WTC11 (cell line): Measurements from ENCODE around the gene NSMF. TPM values are rescaled to one million over a fixed set of nuclear protein-coding genes. Genes with fewer than 3 reads are reported as not detected.

Source experiments
- ATAC-seq: fragments of 200-7000 bp; cut with Tn5 transposase; 2 replicates; pipeline ENCODE4 v1.10.0; 2021; ENCODE audit warnings: mild to moderate bottlenecking, moderate library complexity
- Bru-seq: library from RNA; stranded (reverse); fragments of 400-500 nt; gene quantifications from one replicate; lab custom pipeline; 2021; lab: Mats Ljungman, UMichigan
- CTCF ChIA-PET: fragments of 300-600 bp; sonication (Branson Sonifier 250); formaldehyde crosslinking; loops from one replicate; lab custom pipeline; 2021; ENCODE audit warnings: antibody characterized with exemption; lab: Charles Lee
- POLR2A ChIA-PET: fragments of 350-600 bp; sonication (Branson Sonifier 250); formaldehyde crosslinking; loops from one replicate; lab custom pipeline; 2021; ENCODE audit warnings: antibody characterized with exemption; lab: Charles Lee
- DNase-seq: peaks from one replicate; pipeline ENCODE4 v3.0.0; 2021; ENCODE audit warnings: low spot score
- H3K27ac Mint-ChIP-seq: 2 replicates; pipeline ENCODE4 v1.8.0; 2021; ENCODE audit warnings: mixed read lengths
- H3K27me3 Mint-ChIP-seq: 2 replicates; pipeline ENCODE4 v1.8.0; 2021; ENCODE audit warnings: low read depth, mild to moderate bottlenecking, moderate library complexity, mixed read lengths
- H3K36me3 Mint-ChIP-seq: 2 replicates; pipeline ENCODE4 v1.8.0; 2021; ENCODE audit warnings: mixed read lengths
- H3K4me1 Mint-ChIP-seq: 2 replicates; pipeline ENCODE4 v1.8.0; 2022; ENCODE audit warnings: mixed read lengths
- H3K4me3 Mint-ChIP-seq: 2 replicates; pipeline ENCODE4 v1.8.0; 2021; ENCODE audit warnings: mild to moderate bottlenecking, moderate library complexity, mixed read lengths
- H3K9me3 Mint-ChIP-seq: 2 replicates; pipeline ENCODE4 v1.8.0; 2021; ENCODE audit warnings: mixed read lengths
- FOXP1 ChIP-seq: sonication (generic); formaldehyde crosslinking; IDR thresholded peaks from 2 replicates; pipeline ENCODE4 v1.8.0; 2022; ENCODE audit warnings: missing genetic modification reagents, mild to moderate bottlenecking, moderate library complexity, borderline replicate concordance
- HMGA2 ChIP-seq: fragments of 250-450 bp; sonication (Bioruptor Pico); IDR thresholded peaks from 2 replicates; pipeline ENCODE4 v1.4.0; 2021; ENCODE audit warnings: mild to moderate bottlenecking, moderate library complexity
- KAT7 ChIP-seq: sonication (generic); formaldehyde crosslinking; IDR thresholded peaks from 2 replicates; pipeline ENCODE4 v1.8.1; 2023; ENCODE audit warnings: missing genetic modification reagents, mild to moderate bottlenecking, borderline replicate concordance
- NFE2L1 ChIP-seq: sonication (generic); formaldehyde crosslinking; IDR thresholded peaks from 2 replicates; pipeline ENCODE4 v1.8.1; 2023; ENCODE audit warnings: missing genetic modification reagents
- NR1H2 ChIP-seq: sonication (generic); formaldehyde crosslinking; IDR thresholded peaks from 2 replicates; pipeline ENCODE4 v1.9.0; 2021; ENCODE audit warnings: mild to moderate bottlenecking, moderate library complexity, missing genetic modification reagents
- SOX15 ChIP-seq: fragments of 250-450 bp; sonication (Bioruptor Pico); IDR thresholded peaks from 2 replicates; pipeline ENCODE4 v1.9.0; 2021; ENCODE audit warnings: mild to moderate bottlenecking
- SP1 ChIP-seq: sonication (generic); formaldehyde crosslinking; conservative IDR thresholded peaks from 2 replicates; pipeline ENCODE4 v1.8.1; 2022; ENCODE audit warnings: missing genetic modification reagents
- TCF7 ChIP-seq: sonication (generic); formaldehyde crosslinking; IDR thresholded peaks from 2 replicates; pipeline ENCODE4 v1.8.0; 2022; ENCODE audit warnings: mild to moderate bottlenecking, low read depth, missing genetic modification reagents, moderate library complexity
- TEAD1 ChIP-seq: sonication (generic); formaldehyde crosslinking; IDR thresholded peaks from 2 replicates; pipeline ENCODE4 v1.8.0; 2022; ENCODE audit warnings: mild to moderate bottlenecking, missing genetic modification reagents
- USF1 ChIP-seq: sonication (generic); formaldehyde crosslinking; IDR thresholded peaks from 2 replicates; pipeline ENCODE4 v1.8.0; 2022; ENCODE audit warnings: mild to moderate bottlenecking, missing genetic modification reagents
- USF2 ChIP-seq: sonication (generic); formaldehyde crosslinking; IDR thresholded peaks from 2 replicates; pipeline ENCODE4 v1.8.1; 2023; ENCODE audit warnings: mild to moderate bottlenecking, missing genetic modification reagents, moderate library complexity
- ZBTB21 ChIP-seq: sonication (generic); formaldehyde crosslinking; IDR thresholded peaks from 2 replicates; pipeline ENCODE4 v1.8.1; 2023; ENCODE audit warnings: mild to moderate bottlenecking, missing genetic modification reagents, borderline replicate concordance
- ZNF138 ChIP-seq: sonication (generic); formaldehyde crosslinking; conservative IDR thresholded peaks from 2 replicates; pipeline ENCODE4 v1.8.1; 2022; ENCODE audit warnings: mild to moderate bottlenecking, moderate library complexity, missing genetic modification reagents
- ZNF219 ChIP-seq: sonication (generic); formaldehyde crosslinking; IDR thresholded peaks from 2 replicates; pipeline ENCODE4 v1.8.0; 2023; ENCODE audit warnings: missing genetic modification reagents, mild to moderate bottlenecking, borderline replicate concordance
- ZNF232 ChIP-seq: sonication (generic); formaldehyde crosslinking; IDR thresholded peaks from 2 replicates; pipeline ENCODE4 v1.8.0; 2022; ENCODE audit warnings: mild to moderate bottlenecking, missing genetic modification reagents
- ZNF263 ChIP-seq: sonication (generic); formaldehyde crosslinking; IDR thresholded peaks from 2 replicates; pipeline ENCODE4 v1.8.1; 2022; ENCODE audit warnings: low read depth, mild to moderate bottlenecking, moderate library complexity, missing genetic modification reagents
- ZNF671 ChIP-seq: fragments of 250-450 bp; sonication (Bioruptor Pico); IDR thresholded peaks from 2 replicates; pipeline ENCODE4 v1.8.0; 2021; ENCODE audit warnings: mild to moderate bottlenecking
- ZSCAN18 ChIP-seq: fragments of 250-450 bp; sonication (Bioruptor Pico); IDR thresholded peaks from 2 replicates; pipeline ENCODE4 v2.1.2; 2022; ENCODE audit warnings: mild to moderate bottlenecking, moderate library complexity
- long read RNA-seq, 3 experiments: library from RNA in 1 of 3; library from capped mRNA in 1 of 3; library from polyadenylated mRNA in 1 of 3; unstranded in 2 of 3; stranded (forward) in 1 of 3; transcript quantifications; one replicate each; pipeline ENCODE4 v2.0.0, GENCODE V29; 2021
- total RNA-seq: library from RNA; stranded (reverse); gene quantifications from 3 replicates; pipeline ENCODE4 v1.2.3, GENCODE V29; 2021
- TF ChIP-seq, protein P1 (sequence below): sonication (generic); formaldehyde crosslinking; IDR thresholded peaks from 2 replicates; pipeline ENCODE4 v1.8.1; 2022; ENCODE audit warnings: mild to moderate bottlenecking, missing genetic modification reagents, moderate library complexity, borderline replicate concordance
- TF ChIP-seq, protein P2 (sequence below): fragments of 250-450 bp; sonication (Bioruptor Pico); conservative IDR thresholded peaks from 2 replicates; pipeline ENCODE4 v1.9.0; 2021; ENCODE audit warnings: mild to moderate bottlenecking
- TF ChIP-seq, protein P3 (sequence below): sonication (generic); formaldehyde crosslinking; IDR thresholded peaks from 2 replicates; pipeline ENCODE4 v1.8.1; 2022; ENCODE audit warnings: low read depth, missing genetic modification reagents, borderline replicate concordance

Gene NSMF
- 61.6 to 63.7 TPM (median 61.9 TPM) in 3 replicates for total RNA-seq
- Bru-seq, nascent RNA, result percentile 44 among the genes with signal in this experiment
- long read RNA-seq, experiment 1, transcript NSMF-205 (14 exons, 3,571 nt), result minor isoform, 61 of 502 reads
- long read RNA-seq, experiment 1, transcript NSMF-201 (15 exons, 2,981 nt), result major isoform, 298 of 502 reads
- long read RNA-seq, experiment 1, partial matches to known transcripts, result 30 of 502 reads
- long read RNA-seq, experiment 1, other reads (novel, unspliced or antisense), result 113 of 502 reads
- long read RNA-seq, experiment 2, transcript NSMF-201 (15 exons, 2,981 nt), result major isoform, 19 of 86 reads
- long read RNA-seq, experiment 2, transcript NSMF-205 (14 exons, 3,571 nt), result minor isoform, 5 of 86 reads
- long read RNA-seq, experiment 2, partial matches to known transcripts, result 17 of 86 reads
- long read RNA-seq, experiment 2, other reads (novel, unspliced or antisense), result 45 of 86 reads
- long read RNA-seq, experiment 3, partial matches to known transcripts, result 1 of 1 reads
- long read RNA-seq, experiment 3, other reads (novel, unspliced or antisense), result 0 of 1 reads

DNA sequence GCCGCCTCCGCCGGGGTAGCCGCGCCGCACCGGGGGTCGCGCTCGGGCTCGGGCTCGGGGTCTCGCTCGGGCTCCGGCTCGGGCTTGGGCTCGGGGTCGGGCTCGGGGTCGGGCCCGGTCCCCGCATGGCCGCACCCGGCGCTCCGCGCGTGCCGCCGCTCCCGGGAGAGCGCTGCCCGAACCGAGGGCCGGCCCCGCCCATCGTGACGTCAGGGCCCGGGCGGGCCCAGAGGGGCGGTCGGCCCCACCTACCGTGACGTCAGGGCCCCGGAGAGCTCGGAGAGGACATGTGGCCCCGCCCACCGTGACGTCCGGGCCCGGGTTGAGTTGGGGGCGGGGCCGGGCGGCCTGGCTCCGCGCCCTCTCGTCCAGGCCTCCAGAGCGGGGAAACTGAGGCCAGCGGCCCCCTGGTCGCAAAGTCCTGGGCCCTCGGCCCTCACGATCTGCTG is at the start of gene NSMF:
Gene NSMF (minus strand): TSS at position 183 of the 449 bp plus-strand sequence. CDS start 232 bp downstream, outside the sequence.
- TF ChIP-seq, protein P1, sequence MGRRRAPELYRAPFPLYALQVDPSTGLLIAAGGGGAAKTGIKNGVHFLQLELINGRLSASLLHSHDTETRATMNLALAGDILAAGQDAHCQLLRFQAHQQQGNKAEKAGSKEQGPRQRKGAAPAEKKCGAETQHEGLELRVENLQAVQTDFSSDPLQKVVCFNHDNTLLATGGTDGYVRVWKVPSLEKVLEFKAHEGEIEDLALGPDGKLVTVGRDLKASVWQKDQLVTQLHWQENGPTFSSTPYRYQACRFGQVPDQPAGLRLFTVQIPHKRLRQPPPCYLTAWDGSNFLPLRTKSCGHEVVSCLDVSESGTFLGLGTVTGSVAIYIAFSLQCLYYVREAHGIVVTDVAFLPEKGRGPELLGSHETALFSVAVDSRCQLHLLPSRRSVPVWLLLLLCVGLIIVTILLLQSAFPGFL (CRISPR knock-in tag), result no peak
- TF ChIP-seq NFE2L1 (CRISPR knock-in tag), result no peak
- TF ChIP-seq SP1 (CRISPR knock-in tag), result peak; percentile 95
- TF ChIP-seq USF1 (CRISPR knock-in tag), result peak; percentile 73; the same call in 1 of the 2 replicates
- no peak for TF ChIP-seq NR1H2 (CRISPR knock-in tag)
- TF ChIP-seq USF2 (CRISPR knock-in tag), result peak; percentile 78
- TF ChIP-seq ZNF671 (CRISPR knock-in tag), result no peak
- TF ChIP-seq ZNF263 (CRISPR knock-in tag), result no peak
- TF ChIP-seq KAT7 (CRISPR knock-in tag), result no peak
- 0 out of 2 replicates have a peak, but pooled peaks have one; percentile 28 for TF ChIP-seq ZNF232 (CRISPR knock-in tag)
- TF ChIP-seq TCF7 (CRISPR knock-in tag), result no peak
- TF ChIP-seq, protein P2, sequence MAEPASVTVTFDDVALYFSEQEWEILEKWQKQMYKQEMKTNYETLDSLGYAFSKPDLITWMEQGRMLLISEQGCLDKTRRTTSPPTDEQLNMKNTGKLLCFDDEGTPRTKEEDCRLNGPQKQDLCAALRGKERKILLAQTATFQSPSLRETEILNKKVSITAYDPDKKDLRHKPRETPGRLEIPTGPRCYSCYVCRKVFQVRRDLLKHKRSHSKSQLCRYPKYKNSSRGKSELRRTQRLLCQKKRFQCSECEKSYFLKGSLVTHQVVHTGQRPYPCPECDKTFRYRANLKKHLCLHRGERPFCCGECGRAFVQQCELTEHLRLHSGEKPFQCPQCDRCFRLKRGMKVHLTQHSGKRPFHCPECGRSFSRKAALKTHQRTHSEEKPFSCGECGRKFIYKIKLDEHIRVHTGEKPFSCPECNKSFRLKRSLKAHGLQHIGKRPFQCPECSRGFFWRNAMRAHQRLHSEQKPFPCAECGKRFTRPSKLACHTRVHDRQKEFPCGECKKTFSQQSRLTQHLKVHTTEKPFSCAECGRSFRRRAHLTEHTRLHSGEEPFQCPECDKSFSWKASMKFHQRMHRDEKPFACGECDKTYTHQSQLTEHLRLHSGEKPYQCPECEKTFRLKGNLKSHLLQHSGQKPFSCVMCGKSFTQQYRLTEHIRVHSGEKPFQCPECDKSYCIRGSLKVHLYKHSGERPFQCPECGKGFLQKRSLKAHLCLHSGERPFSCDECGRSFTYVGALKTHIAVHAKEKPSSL (CRISPR knock-in tag), result no peak
- TF ChIP-seq TEAD1, result 0 out of 2 replicates have a peak, but pooled peaks have one; percentile 14
- no peak for TF ChIP-seq HMGA2
- no peak for TF ChIP-seq ZBTB21
- TF ChIP-seq ZNF138 (CRISPR knock-in tag), result no peak
- no peak for TF ChIP-seq SOX15 (CRISPR knock-in tag)
- TF ChIP-seq FOXP1 (CRISPR knock-in tag), result 0 out of 2 replicates have a peak, but pooled peaks have one; percentile 5
- no peak for TF ChIP-seq ZNF219
- no peak for TF ChIP-seq ZSCAN18 (CRISPR knock-in tag)
- TF ChIP-seq, protein P3, sequence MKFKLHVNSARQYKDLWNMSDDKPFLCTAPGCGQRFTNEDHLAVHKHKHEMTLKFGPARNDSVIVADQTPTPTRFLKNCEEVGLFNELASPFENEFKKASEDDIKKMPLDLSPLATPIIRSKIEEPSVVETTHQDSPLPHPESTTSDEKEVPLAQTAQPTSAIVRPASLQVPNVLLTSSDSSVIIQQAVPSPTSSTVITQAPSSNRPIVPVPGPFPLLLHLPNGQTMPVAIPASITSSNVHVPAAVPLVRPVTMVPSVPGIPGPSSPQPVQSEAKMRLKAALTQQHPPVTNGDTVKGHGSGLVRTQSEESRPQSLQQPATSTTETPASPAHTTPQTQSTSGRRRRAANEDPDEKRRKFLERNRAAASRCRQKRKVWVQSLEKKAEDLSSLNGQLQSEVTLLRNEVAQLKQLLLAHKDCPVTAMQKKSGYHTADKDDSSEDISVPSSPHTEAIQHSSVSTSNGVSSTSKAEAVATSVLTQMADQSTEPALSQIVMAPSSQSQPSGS (CRISPR knock-in tag), result no peak
- no peak within 1 kb of the TSS for H3K27ac Mint-ChIP-seq
- CTCF ChIA-PET, result interaction anchor here (0.5 to 1.0 kb wide), 9 partner anchors 13 to 430 kb away, joined by 3 to 18 read pairs (median 5); partner anchors contain the start of genes ENTPD8, EXD3 and NOXA1
- no peaks in the 10 kb centered on the region for H3K27me3 Mint-ChIP-seq
- peak; percentile 90 for DNase-seq
- H3K9me3 Mint-ChIP-seq, result no peaks in the 10 kb centered on the region
- H3K36me3 Mint-ChIP-seq, result peaks cover 3% of the 10 kb centered on the region; the same call in 1 of the 2 replicates
- H3K4me3 Mint-ChIP-seq, result peak within 1 kb of the TSS; percentile 30
- ATAC-seq, result peak; percentile 51
- peaks cover 6% of the 10 kb centered on the region for H3K4me1 Mint-ChIP-seq
- POLR2A ChIA-PET, result no interaction called here
